ENCODE measurements around the gene ARHGDIG.

ARHGDIG gene

DNA sequence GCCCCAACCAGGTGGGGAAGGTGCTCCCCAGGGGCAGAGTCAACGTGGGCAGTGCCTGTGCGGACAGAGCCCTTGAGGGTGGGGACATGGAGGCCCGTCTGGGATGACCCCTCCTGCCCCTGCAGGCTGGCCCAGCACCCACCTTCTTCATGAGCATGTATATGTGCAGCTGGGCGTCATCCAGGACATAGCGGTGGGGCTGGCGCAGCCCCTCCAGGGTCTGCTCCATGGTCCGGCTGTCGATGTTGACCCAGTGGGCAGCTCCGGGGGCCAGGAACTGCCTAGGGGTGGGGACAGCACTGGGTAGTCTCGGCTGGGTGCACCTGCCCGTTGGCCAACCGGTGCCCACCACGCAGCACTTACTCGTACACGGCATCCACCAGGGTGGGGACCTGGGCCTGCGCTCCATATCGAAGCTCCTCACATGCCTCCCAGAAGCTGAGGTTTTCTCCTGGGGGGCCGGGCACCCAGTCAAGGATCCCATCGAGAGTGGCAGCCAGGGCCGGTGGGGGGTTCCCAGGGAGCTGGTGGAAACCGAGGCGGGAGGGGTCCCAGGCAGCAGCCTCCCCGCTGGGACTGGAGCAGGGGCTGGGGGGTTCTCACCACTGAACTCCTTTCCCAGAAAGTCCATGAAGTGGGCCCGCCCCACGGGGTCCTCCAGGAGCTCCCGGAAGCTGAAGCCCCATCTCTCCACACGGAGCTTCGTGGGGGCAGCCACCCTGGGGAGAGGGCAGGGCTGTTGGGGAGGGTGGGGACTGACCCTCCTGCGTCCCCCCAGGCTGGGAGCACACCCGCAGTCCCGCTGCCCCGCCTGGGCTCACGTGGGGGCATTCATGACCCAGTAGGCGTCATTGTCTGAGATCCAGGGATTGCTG lies 9.8 kb upstream of the ARHGDIG start:
- TF ChIP-seq NFIC (IDR thresholded peaks at IDR 0.05) (no peak), TAF1 (IDR thresholded peaks at IDR 0.05; ENCODE audit: low read depth) (no peak), RAD21 (IDR thresholded peaks at IDR 0.05; ENCODE audit: low read depth) (no peak), TCF12 (IDR thresholded peaks at IDR 0.05; ENCODE audit: low read depth) (no peak), CEBPB (IDR thresholded peaks at IDR 0.05) (no peak), ZBTB7A (IDR thresholded peaks at IDR 0.05; ENCODE audit: low read depth) (no peak), EGR1 (IDR thresholded peaks at IDR 0.05) (no peak), EP300 (IDR thresholded peaks at IDR 0.05; ENCODE audit: borderline replicate concordance) (no peak), CREB1 (IDR thresholded peaks at IDR 0.05; ENCODE audit: low read depth) (no peak), TEAD4 (IDR thresholded peaks at IDR 0.05) (no peak), FOXM1 (IDR thresholded peaks at IDR 0.05; ENCODE audit: borderline replicate concordance, low read depth) (no peak), YY1 (IDR thresholded peaks at IDR 0.05; ENCODE audit: low read depth) (no peak)
- TF ChIP-seq, protein P1, sequence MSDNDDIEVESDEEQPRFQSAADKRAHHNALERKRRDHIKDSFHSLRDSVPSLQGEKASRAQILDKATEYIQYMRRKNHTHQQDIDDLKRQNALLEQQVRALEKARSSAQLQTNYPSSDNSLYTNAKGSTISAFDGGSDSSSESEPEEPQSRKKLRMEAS (IDR thresholded peaks at IDR 0.05): no peak
- TF ChIP-seq, protein P2, sequence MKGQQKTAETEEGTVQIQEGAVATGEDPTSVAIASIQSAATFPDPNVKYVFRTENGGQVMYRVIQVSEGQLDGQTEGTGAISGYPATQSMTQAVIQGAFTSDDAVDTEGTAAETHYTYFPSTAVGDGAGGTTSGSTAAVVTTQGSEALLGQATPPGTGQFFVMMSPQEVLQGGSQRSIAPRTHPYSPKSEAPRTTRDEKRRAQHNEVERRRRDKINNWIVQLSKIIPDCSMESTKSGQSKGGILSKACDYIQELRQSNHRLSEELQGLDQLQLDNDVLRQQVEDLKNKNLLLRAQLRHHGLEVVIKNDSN (IDR thresholded peaks at IDR 0.05): no peak
- TF ChIP-seq, protein P3, sequence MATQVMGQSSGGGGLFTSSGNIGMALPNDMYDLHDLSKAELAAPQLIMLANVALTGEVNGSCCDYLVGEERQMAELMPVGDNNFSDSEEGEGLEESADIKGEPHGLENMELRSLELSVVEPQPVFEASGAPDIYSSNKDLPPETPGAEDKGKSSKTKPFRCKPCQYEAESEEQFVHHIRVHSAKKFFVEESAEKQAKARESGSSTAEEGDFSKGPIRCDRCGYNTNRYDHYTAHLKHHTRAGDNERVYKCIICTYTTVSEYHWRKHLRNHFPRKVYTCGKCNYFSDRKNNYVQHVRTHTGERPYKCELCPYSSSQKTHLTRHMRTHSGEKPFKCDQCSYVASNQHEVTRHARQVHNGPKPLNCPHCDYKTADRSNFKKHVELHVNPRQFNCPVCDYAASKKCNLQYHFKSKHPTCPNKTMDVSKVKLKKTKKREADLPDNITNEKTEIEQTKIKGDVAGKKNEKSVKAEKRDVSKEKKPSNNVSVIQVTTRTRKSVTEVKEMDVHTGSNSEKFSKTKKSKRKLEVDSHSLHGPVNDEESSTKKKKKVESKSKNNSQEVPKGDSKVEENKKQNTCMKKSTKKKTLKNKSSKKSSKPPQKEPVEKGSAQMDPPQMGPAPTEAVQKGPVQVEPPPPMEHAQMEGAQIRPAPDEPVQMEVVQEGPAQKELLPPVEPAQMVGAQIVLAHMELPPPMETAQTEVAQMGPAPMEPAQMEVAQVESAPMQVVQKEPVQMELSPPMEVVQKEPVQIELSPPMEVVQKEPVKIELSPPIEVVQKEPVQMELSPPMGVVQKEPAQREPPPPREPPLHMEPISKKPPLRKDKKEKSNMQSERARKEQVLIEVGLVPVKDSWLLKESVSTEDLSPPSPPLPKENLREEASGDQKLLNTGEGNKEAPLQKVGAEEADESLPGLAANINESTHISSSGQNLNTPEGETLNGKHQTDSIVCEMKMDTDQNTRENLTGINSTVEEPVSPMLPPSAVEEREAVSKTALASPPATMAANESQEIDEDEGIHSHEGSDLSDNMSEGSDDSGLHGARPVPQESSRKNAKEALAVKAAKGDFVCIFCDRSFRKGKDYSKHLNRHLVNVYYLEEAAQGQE (IDR thresholded peaks at IDR 0.05; ENCODE audit: low read depth): no peak

DNA sequence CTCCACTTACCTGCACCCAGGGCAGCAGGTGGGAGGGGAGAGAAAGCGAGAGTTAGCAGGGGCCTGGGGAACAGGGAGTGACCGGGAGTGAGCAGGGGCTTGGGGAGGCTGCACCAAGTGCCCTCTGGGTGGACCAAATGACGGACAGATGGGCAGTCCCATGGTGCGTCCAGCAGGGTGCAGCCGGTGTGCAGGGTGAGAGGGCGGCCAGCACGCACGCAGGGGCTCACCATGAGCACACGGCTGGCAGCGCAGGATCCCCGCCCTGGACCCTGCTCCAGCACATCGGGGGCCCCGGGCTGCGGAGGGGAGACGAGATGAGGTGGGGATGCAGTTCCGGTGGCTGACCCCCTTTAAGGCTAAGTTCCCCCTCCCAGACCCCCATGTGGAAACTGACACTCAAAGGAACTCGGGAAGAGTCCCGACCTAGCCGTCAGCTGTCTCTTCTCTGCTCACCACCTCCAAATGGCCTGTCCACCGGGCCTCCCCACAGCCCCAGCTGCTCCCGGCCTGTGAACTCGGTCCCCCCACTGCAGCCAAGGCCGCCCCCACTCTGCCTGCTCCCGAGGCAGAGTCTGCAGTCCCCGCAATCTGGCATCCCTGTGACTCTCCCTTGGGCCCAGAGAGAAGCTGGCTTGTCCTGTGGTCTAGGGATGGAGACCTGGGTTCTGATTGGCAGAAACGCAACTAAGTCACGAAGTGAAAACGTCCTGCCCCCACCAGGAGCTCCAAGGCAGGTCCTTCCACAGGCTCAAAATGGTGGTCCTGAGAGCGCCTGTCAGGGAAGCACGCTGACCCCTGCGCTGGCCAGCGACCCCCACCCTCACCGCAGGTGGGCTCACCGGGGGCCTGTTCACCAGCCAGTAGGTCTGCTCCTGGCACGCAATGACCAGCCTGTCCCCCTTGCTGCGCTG lies 7.5 kb upstream of the ARHGDIG start:
- no peak for TF ChIP-seq TEAD4 (IDR thresholded peaks at IDR 0.05)
- no peak for TF ChIP-seq FOXM1 (IDR thresholded peaks at IDR 0.05; ENCODE audit: borderline replicate concordance, low read depth)
- TF ChIP-seq TCF12 (IDR thresholded peaks at IDR 0.05; ENCODE audit: low read depth): no peak
- TF ChIP-seq, protein P3 (IDR thresholded peaks at IDR 0.05; ENCODE audit: low read depth): no peak
- TF ChIP-seq, protein P2 (IDR thresholded peaks at IDR 0.05): no peak
- TF ChIP-seq, protein P1 (IDR thresholded peaks at IDR 0.05): no peak
- no peak for TF ChIP-seq EGR1 (IDR thresholded peaks at IDR 0.05)
- no peak for TF ChIP-seq ZBTB7A (IDR thresholded peaks at IDR 0.05; ENCODE audit: low read depth)
- TF ChIP-seq CEBPB (IDR thresholded peaks at IDR 0.05): no peak
- TF ChIP-seq NFIC (IDR thresholded peaks at IDR 0.05): no peak
- no peak for TF ChIP-seq EP300 (IDR thresholded peaks at IDR 0.05; ENCODE audit: borderline replicate concordance)
- TF ChIP-seq TAF1 (IDR thresholded peaks at IDR 0.05; ENCODE audit: low read depth): no peak
- no peak for TF ChIP-seq CREB1 (IDR thresholded peaks at IDR 0.05; ENCODE audit: low read depth)
- TF ChIP-seq YY1 (IDR thresholded peaks at IDR 0.05; ENCODE audit: low read depth): no peak
- no peak for TF ChIP-seq RAD21 (IDR thresholded peaks at IDR 0.05; ENCODE audit: low read depth)

DNA sequence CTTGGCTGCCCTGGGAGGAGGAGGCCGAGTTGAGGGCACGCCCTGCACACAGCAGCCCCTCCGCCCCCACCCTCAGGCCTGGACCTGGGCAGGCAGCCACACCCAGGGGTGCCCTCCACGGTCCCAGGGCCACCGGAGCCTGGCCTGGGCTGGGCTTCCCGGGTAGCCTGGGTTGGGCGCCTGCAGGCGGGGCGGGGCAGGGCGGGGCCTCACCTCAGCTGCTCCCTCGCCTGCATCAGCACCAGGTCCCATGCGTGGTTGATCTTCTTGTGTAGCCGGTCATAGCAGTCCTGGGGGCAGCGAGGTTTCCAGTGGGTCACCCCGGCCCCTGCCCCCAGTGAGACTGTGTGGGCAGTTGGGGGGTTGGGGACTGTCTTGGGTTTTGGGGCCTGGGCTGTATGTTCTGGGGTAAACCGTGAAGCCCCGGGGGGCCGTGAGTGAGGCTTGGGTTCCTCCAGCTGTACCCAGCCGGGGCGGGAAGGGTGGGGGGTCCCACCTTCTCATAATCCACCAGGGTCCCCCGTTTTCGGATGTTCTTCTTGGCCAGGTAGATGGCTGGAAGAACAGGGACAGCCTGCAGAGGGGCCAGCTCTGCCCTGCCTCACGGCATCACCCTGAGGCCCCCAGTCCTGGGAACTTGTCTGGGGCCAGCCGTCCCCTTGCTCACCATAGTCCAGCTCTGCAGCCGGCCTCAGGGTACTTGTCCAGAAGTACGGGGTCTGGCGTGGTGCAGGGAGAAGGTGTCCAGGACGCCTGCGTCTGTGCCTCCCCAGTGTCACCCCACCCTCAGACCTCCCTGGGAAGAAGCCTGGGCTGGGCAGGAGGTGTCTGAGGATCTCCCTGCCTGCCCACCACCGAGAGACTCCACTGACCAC lies 6.6 kb upstream of the ARHGDIG start:
- TF ChIP-seq YY1 (IDR thresholded peaks at IDR 0.05; ENCODE audit: low read depth): no peak
- TF ChIP-seq TAF1 (IDR thresholded peaks at IDR 0.05; ENCODE audit: low read depth): no peak; the same call in 1 of the 2 replicates
- TF ChIP-seq, protein P2 (IDR thresholded peaks at IDR 0.05): no peak
- TF ChIP-seq CREB1 (IDR thresholded peaks at IDR 0.05; ENCODE audit: low read depth): no peak
- TF ChIP-seq, protein P1 (IDR thresholded peaks at IDR 0.05): 0 out of 2 replicates have a peak, but pooled peaks have one; percentile 18
- TF ChIP-seq, protein P3 (IDR thresholded peaks at IDR 0.05; ENCODE audit: low read depth): no peak
- TF ChIP-seq EGR1 (IDR thresholded peaks at IDR 0.05): no peak
- no peak for TF ChIP-seq NFIC (IDR thresholded peaks at IDR 0.05)
- TF ChIP-seq ZBTB7A (IDR thresholded peaks at IDR 0.05; ENCODE audit: low read depth): peak; percentile 84
